Measurements from ENCODE around the gene TBC1D5. TPM values are rescaled to one million over a fixed set of nuclear protein-coding genes. Genes with fewer than 3 reads are reported as not detected.

Gene TBC1D5
- total and polyA plus RNA-seq, 2 of the 8 experiments (the other 6 are each of a cell fraction or from before 2014, with no cell fraction given): 11.0 to 22.9 TPM

DNA sequence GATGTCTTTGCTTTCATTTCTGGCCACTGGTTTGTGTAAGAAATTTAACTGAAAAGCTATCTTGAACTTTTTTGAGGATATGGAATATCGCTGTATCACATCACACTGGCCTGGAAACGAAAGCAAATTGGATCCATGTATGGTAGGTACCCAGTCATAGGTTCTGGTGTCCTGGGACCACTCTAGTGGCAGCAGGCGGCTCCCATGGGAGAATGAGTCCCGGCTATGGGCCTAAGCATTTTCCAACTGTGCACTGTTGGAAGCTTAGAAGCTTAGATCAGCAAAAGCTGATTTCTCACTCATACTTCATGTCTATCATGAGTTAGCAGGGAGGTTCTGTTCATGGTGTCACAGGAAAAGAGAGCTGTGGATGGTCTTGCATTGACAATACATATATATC lies 534.5 kb downstream of the TBC1D5 start:
- H3K9ac ChIP-seq (replicated peaks in 1 of 4; ENCODE audit: extremely low read depth in 1 of 4, low read depth in 3 of 4, low read length in 3 of 4): no peak overlapping the region
- H3K4me3 ChIP-seq (ENCODE audit: extremely low read depth in 1 of 4, insufficient read depth in 2 of 4, low read depth in 3 of 4, low read length in 4 of 4): no peak overlapping the region
- no peak overlapping the region for H2BK12ac ChIP-seq (ENCODE audit: low read depth, low read length)
- no peaks in the 10 kb centered on the region for H3K79me2 ChIP-seq (ENCODE audit: control insufficient read depth in 1 of 2, insufficient read depth in 2 of 2, low read length in 2 of 2)
- FAIRE-seq (no peak), DNase-seq (ENCODE audit: low read depth in 1 of 2, low spot score in 2 of 2) (no peak)
- no peaks in the 10 kb centered on the region for H3K27me3 ChIP-seq (replicated peaks in 1 of 4; ENCODE audit: control insufficient read depth in 3 of 4, extremely low read depth in 1 of 4, insufficient read depth in 3 of 4, low read length in 3 of 4)
- no peaks in the 10 kb centered on the region for H3K23me2 ChIP-seq (ENCODE audit: low read depth, low read length)
- no peak overlapping the region for H3K56ac ChIP-seq (replicated peaks; ENCODE audit: insufficient read length, low read depth, low read length)
- no peak overlapping the region for H3K23ac ChIP-seq (ENCODE audit: insufficient read length)
- H4K20me1 ChIP-seq (replicated peaks in 1 of 2; ENCODE audit: control insufficient read depth in 1 of 2, insufficient read depth in 2 of 2, low read length in 2 of 2): no peaks in the 10 kb centered on the region
- H3K27ac ChIP-seq (ENCODE audit: low read depth, low read length): no peak overlapping the region
- no peak overlapping the region for H3K14ac ChIP-seq (ENCODE audit: insufficient read length)
- H2AK5ac ChIP-seq (ENCODE audit: low read depth, low read length): no peak overlapping the region
- no peak overlapping the region for H2BK15ac ChIP-seq (ENCODE audit: low read length)
- H3K18ac ChIP-seq (ENCODE audit: extremely low read depth, low read length): no peak overlapping the region
- H2BK5ac ChIP-seq (ENCODE audit: low read depth, low read length): no peak overlapping the region
- H2BK120ac ChIP-seq (replicated peaks; ENCODE audit: low read depth, low read length): no peak overlapping the region
- no peaks in the 10 kb centered on the region for H3K79me1 ChIP-seq (ENCODE audit: low read depth, low read length)
- ChIA-PET POLR2A (ENCODE audit: partially characterized antibody) (no interaction called here), CTCF (ENCODE audit: partially characterized antibody) (no interaction called here)
- no peaks in the 10 kb centered on the region for H3K36me3 ChIP-seq (ENCODE audit: control insufficient read depth in 2 of 4, insufficient read depth in 4 of 4, low read length in 3 of 4)
- no peak overlapping the region for H2BK20ac ChIP-seq (ENCODE audit: low read length)
- H3K9me3 ChIP-seq (ENCODE audit: insufficient read depth in 2 of 2, low read depth in 1 of 2, low read length in 1 of 2): no peaks in the 10 kb centered on the region; a peak in 1 of 4 replicates
- no peaks in the 10 kb centered on the region for H3K4me1 ChIP-seq (replicated peaks in 1 of 4; ENCODE audit: control insufficient read depth in 3 of 4, insufficient read depth in 4 of 4, low read length in 3 of 4)
- 93% methylated on average over 4 of the region's 4 CpGs; no CpG with 5 or more reads in 1 of the 2 experiments for WGBS, 2 experiments (ENCODE audit: extremely low coverage in 1 of 2, insufficient coverage in 1 of 2, insufficient read length in 1 of 2, insufficient replicate concordance in 2 of 2, low coverage in 1 of 2, low lambda C conversion rate in 2 of 2, missing lambda C conversion rate in 1 of 2)
- H3K4ac ChIP-seq (replicated peaks; ENCODE audit: insufficient read length, low read depth, low read length): no peak overlapping the region
- H4K8ac ChIP-seq (ENCODE audit: extremely low read depth, insufficient read depth, low read length): no peak overlapping the region
- H4K91ac ChIP-seq (replicated peaks; ENCODE audit: insufficient read length, low read length): no peak overlapping the region
- H4K5ac ChIP-seq (ENCODE audit: insufficient read length, low read depth, low read length): no peak overlapping the region
- H3K4me2 ChIP-seq (ENCODE audit: insufficient read depth in 1 of 2, low read depth in 2 of 2, low read length in 2 of 2): no peak overlapping the region
- TF ChIP-seq FOSL1 (IDR thresholded peaks at IDR 0.05; ENCODE audit: insufficient read depth, low read depth, low read length) (no peak), POU5F1 (IDR thresholded peaks at IDR 0.05; ENCODE audit: low read depth, low read length) (no peak), KDM4A (IDR thresholded peaks at IDR 0.05; ENCODE audit: low read depth, low read length, severe bottlenecking) (no peak), RXRA (IDR thresholded peaks at IDR 0.05; ENCODE audit: insufficient read depth, low read depth, low read length) (no peak), SIRT6 (IDR thresholded peaks at IDR 0.05; ENCODE audit: low read length) (no peak), EGR1 (IDR thresholded peaks at IDR 0.05; ENCODE audit: borderline replicate concordance, low read depth, low read length) (no peak), RNF2 (IDR thresholded peaks at IDR 0.05; ENCODE audit: borderline replicate concordance, low read depth, low read length, missing control alignments, poor library complexity, severe bottlenecking) (no peak)
- no peak overlapping the region for H2AFZ ChIP-seq (ENCODE audit: low read length)
